Measurements from ENCODE around the gene CGN.

Gene CGN

GRCh38 chr1:151547119-151547899 is 36.1 kb downstream of the CGN start:
- no peak for DNase-seq

- DNase-seq = no peak
Observed at GRCh38 chr1:151547900-151548230, 36.7 kb downstream of the CGN start.

GRCh38 chr1:151549199-151549598 is 38.0 kb downstream of the CGN start:
- DNase-seq = no peak

GRCh38 chr1:151553659-151554058 is 42.5 kb downstream of the CGN start:
- DNase-seq = no peak

GRCh38 chr1:151556052-151556451 is 44.9 kb downstream of the CGN start:
- DNase-seq = no peak

GRCh38 chr1:151562661-151563060 is 51.5 kb downstream of the CGN start:
- DNase-seq = no peak

GRCh38 chr1:151563376-151563775 is 52.2 kb downstream of the CGN start:
- DNase-seq = no peak

DNA sequence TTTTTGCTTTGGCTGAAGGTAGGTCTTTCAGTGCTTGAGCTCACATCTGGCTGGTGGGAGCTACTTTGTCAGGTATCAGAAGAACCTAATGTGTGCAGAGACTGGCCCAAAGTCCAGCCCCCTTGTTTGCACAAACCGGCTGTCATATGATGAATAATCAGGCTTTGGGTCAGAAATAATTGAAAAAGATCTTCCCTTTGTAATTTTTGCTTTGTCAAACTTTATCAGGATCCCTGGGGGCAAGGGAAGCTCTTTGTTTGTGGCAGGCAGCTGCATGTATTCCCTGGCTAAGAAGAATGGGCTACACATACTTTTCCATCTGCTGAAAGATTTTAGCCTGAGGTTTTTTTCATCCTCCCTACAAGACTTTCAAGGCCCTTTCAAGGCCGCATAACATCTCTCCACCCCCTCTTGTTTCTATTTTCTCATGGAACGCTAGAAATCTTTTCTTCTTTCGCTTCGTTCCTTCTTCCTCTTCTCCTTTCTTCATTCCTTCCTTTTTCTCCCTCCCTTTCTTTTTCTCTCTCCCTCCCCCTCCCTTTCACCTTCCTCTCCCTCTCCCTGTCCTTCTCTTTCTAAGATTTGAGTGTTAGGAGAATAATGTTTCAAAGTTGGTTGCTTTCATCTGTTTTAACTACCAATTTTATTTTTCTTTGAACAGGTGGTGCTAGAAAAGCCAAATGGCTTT is 54.5 kb downstream of the CGN start:
- DNase-seq = no peak

- no peak for DNase-seq
Observed at GRCh38 chr1:151568626-151569088, 57.5 kb downstream of the CGN start.

GRCh38 chr1:151570819-151571218 is 59.6 kb downstream of the CGN start:
- no peak for DNase-seq

DNA sequence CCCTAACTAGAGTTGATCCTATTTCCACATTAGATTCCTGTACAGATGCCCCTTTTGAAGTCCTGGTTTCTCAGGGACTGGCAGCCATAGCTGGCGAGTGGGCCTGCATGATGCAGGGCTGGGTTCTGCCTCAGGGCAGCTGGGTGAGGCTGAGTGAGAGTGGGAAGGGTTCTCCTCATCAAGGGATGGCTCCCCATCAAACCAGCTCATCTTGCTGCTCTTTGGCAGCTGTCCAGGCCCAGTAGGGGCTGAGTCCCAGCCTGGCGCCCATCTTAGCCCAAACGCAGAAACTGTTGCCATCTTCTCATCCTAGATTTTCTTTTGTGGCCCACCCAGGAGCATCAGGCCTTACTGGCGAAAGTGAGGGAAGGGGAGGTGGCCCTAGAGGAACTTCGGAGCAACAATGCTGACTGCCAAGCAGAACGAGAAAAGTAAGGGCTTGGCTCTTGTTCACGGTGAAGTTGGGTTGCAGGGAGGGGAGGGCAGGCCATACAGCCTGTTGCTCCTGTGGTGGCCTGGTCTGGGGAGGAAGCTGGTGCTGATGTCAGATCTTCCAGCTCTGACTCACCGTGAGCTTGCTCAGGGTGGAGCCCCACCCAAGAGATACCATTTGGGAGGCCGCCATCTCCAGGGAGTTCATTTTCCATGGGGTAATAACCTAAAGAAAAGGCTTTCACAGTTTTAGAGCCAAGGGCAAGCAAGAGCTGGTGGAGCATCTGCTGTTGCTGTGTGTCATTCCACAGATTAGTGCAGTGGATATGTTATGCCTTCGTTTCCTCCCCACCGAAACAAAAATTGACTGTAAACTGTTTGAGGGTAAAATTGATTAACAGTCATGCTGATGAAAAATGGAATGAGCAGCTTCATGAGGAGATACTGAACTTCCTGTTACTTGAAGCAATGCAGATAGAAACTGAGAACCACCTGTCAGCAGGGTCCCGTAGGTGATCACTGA is 63.7 kb downstream of the CGN start:
- DNase-seq = no peak

DNA sequence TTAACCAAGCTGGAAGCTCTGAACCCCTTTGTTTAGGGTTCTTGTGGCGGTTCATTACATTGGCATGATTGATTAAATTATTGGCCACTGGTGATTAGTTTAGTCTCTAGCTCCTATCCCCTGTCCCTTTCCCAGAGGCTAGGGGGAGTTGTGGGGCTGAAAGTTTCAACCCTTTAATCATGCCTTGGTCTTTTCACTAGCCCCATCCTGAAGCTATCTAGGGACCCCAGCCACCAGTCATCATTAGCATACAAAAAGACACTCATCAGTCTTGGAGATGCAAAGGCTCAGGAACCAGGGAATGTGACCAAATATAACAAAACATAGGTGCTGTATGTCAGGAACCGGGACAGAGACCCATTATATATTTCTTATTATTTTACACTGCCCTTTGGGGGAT is 66.0 kb downstream of the CGN start:
- no peak for DNase-seq

GRCh38 chr1:151578941-151579340 is 67.8 kb downstream of the CGN start:
- DNase-seq = no peak

GRCh38 chr1:151579436-151580225 is 68.4 kb downstream of the CGN start:
- DNase-seq = no peak

- DNase-seq = no peak
Observed at GRCh38 chr1:151581451-151581850, 70.3 kb downstream of the CGN start.

GRCh38 chr1:151581921-151582320 is 70.7 kb downstream of the CGN start:
- DNase-seq = no peak

GRCh38 chr1:151583796-151584195 is 72.6 kb downstream of the CGN start:
- no peak for DNase-seq

DNA sequence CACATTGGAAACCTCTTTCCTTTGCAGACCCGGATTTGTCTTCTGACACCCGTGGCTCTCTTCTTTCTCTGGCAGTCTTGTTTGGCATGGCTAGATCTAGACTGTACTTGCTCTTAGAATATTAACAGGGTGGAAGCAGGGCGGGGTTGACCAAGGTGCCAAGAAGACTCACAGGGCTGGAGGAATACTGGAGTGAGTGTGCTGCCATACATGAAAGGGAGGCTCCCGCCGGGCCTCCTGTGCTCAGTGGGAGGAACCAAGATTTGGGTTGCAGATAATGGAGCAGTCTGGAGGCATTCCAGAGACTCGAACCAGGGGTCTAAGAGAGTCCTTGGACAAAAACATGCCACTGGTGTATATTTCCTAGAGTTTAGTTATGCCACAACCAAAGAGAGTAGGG is 73.1 kb downstream of the CGN start:
- no peak for DNase-seq

DNA sequence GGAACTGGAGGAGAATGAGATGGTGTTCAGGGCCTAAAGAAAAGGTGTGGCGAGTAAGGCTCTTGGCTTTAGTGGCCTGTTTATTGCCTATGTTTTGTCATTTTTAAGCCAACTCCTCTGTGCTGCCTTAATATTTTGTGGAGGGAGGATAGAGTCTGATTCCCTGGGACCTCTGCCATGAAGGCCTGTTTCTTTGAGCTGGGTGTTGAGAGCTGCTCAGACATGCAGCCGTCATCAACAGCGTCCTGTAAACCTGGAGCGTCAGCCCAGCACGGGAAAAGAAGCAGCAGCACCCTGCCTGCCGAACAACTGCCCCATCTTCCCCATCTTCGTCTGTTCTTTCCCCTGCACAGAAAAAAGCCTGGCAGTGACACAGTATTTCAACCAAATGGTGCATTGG is 73.6 kb downstream of the CGN start:
- DNase-seq = no peak

DNA sequence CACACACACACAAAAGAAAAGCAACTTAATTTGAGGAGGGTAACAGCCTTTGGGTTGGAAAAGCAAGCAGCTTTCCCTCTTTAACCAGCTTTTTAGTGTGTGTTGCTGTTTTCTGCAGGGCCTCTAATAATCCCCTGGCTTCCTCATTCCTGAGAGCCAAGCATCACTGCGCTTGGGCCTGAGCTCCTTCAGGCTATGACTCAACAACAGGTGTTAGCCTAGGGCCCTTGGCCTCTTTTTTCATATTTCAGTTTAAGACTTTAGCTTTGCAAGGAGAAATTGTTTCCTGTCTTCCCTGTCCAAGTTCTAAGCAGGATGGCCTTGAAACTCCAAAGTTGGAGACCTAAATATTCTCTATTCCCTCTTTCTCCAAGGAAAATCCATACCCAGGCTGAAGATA is 74.4 kb downstream of the CGN start:
- DNase-seq = no peak
